HepG2 (cell line): ENCODE data around the gene COX4I1. TPM values are rescaled to one million over a fixed set of nuclear protein-coding genes. Genes with fewer than 3 reads are reported as not detected.
"Not testable (repeated sequence)": the region's sequence is repeated elsewhere in the genome, so short reads cannot be mapped to it uniquely, and the experiment has no call there.

ENCODE experiments used
- ATAC-seq: fragments of 200-7000 bp; cut with Tn5 transposase; 3 replicates; pipeline ENCODE4 v1.9.1; 2020; ENCODE audit warnings: mild to moderate bottlenecking, moderate library complexity
- BruUV-seq: library from RNA; stranded (reverse); fragments of 400-500 nt; replicated peaks from 2 replicates; lab custom pipeline; 2021; lab: Mats Ljungman, UMichigan
- CTCF ChIA-PET: fragments of 300-600 bp; formaldehyde crosslinking; extraction: SDS; loops from one replicate; lab custom pipeline; 2021; ENCODE audit warnings: low total read pairs, inconsistent platforms, low intra/inter-chr PET ratio; lab: Yijun Ruan, JAX
- POLR2A ChIA-PET: fragments of 350-600 bp; sonication (Branson Sonifier 250); formaldehyde crosslinking; loops from one replicate; lab custom pipeline; 2020; ENCODE audit warnings: antibody characterized with exemption, inconsistent platforms; lab: Yijun Ruan, JAX
- DNase-seq: peaks from one replicate; pipeline ENCODE4 v3.0.0-alpha.2; 2015; ENCODE audit warnings: low spot score
- FAIRE-seq: peaks from 3 replicates; lab custom pipeline; 2011; peaks lifted over from hg19 to GRCh38; lab: Jason Lieb, UNC
- H2AFZ ChIP-seq: one replicate; pipeline ENCODE4 v1.6.1; 2011; ENCODE audit warnings: low read length, inconsistent platforms
- H3K27ac ChIP-seq: fragments of 300-600 bp; 3 replicates; pipeline ENCODE4 v1.8.0; 2011; ENCODE audit warnings: mixed run types, mild to moderate bottlenecking, mixed read lengths, low read length, inconsistent platforms; ENCODE audit not compliant: insufficient read depth; ENCODE audit errors: extremely low read length
- H3K27me3 ChIP-seq, 2 experiments: fragments of 200-600 bp in 1 of 2; 2 replicates in 1 of 2; 3 replicates in 1 of 2; pipeline versions ENCODE4 v1.6.0 to v1.8.0; 2011; ENCODE audit warnings: low read length in 2 of 2, mild to moderate bottlenecking in 2 of 2, moderate library complexity in 2 of 2, inconsistent platforms in 1 of 2; ENCODE audit not compliant: insufficient read depth in 2 of 2, control insufficient read depth in 1 of 2
- H3K36me3 ChIP-seq, 2 experiments: fragments of 200-600 bp in 1 of 2; replicated peaks in 1 of 2; 2 replicates in 1 of 2; 3 replicates in 1 of 2; pipeline versions ENCODE4 v1.5.1 to v1.8.0; 2011; ENCODE audit warnings: low read length in 2 of 2, inconsistent platforms in 1 of 2; ENCODE audit not compliant: insufficient read depth in 2 of 2, control insufficient read depth in 1 of 2
- H3K4me1 ChIP-seq: 2 replicates; pipeline ENCODE4 v1.5.1; 2012; ENCODE audit warnings: low read length, inconsistent platforms; ENCODE audit not compliant: insufficient read depth
- H3K4me2 ChIP-seq: 2 replicates; pipeline ENCODE4 v1.6.0; 2011; ENCODE audit warnings: low read depth, low read length, inconsistent platforms
- H3K4me3 ChIP-seq, 3 experiments: fragments of 200-600 bp in 1 of 3; sonication (generic), shearing (Covaris generic) in 1 of 3; replicated peaks in 1 of 3; 2 replicates each; pipeline ENCODE4 v1.5.1; 2011 to 2016; ENCODE audit warnings: low read length in 3 of 3, inconsistent platforms in 2 of 3, low read depth in 2 of 3, mild to moderate bottlenecking in 2 of 3, control low read depth in 1 of 3, mixed read lengths in 1 of 3; ENCODE audit not compliant: insufficient read depth in 1 of 3
- H3K79me2 ChIP-seq: one replicate; pipeline ENCODE4 v1.6.1; 2011; ENCODE audit warnings: low read length, inconsistent platforms; ENCODE audit not compliant: insufficient read depth
- H3K9ac ChIP-seq: 2 replicates; pipeline ENCODE4 v1.6.0; 2011; ENCODE audit warnings: mild to moderate bottlenecking, low read depth, low read length, inconsistent platforms; ENCODE audit not compliant: insufficient read depth
- H3K9me3 ChIP-seq: 2 replicates; pipeline ENCODE4 v1.5.1; 2012; ENCODE audit warnings: mild to moderate bottlenecking, low read length
- H4K20me1 ChIP-seq: 2 replicates; pipeline ENCODE4 v1.6.0; 2011; ENCODE audit warnings: inconsistent platforms, mild to moderate bottlenecking, low read length, moderate library complexity; ENCODE audit not compliant: insufficient read depth
- CCAR2 ChIP-seq: fragments of 200-400 bp; formaldehyde crosslinking; optimal IDR thresholded peaks from 2 replicates; pipeline ENCODE3; 2018; ENCODE audit warnings: low read depth, mild to moderate bottlenecking, low read length, moderate library complexity
- FOXC1 ChIP-seq: sonication (generic); formaldehyde crosslinking; IDR thresholded peaks from 2 replicates; pipeline ENCODE4 v1.8.0; 2022; ENCODE audit warnings: mild to moderate bottlenecking, missing genetic modification reagents, borderline replicate concordance
- GATAD1 ChIP-seq: IDR thresholded peaks from 2 replicates; pipeline ENCODE4 v1.6.1; 2016; ENCODE audit warnings: missing genetic modification reagents, missing compliant biosample characterization
- HNF4A ChIP-seq: sonication (generic); formaldehyde crosslinking; IDR thresholded peaks from 2 replicates; pipeline ENCODE4 v1.4.0; 2020; ENCODE audit warnings: missing genetic modification reagents
- SPEN ChIP-seq: sonication (generic); formaldehyde crosslinking; IDR thresholded peaks from 2 replicates; pipeline ENCODE4 v1.5.1; 2020; ENCODE audit warnings: low read depth, mild to moderate bottlenecking, missing genetic modification reagents
- U2AF1 ChIP-seq: fragments of 200-400 bp; formaldehyde crosslinking; optimal IDR thresholded peaks from 2 replicates; pipeline ENCODE3; 2017; ENCODE audit warnings: mild to moderate bottlenecking, low read depth, low read length
- ZC3H13 ChIP-seq: sonication (generic); formaldehyde crosslinking; IDR thresholded peaks from 2 replicates; pipeline ENCODE4 v1.8.1; 2023; ENCODE audit warnings: mild to moderate bottlenecking, missing genetic modification reagents, moderate library complexity
- ZNF20 ChIP-seq: sonication (generic); formaldehyde crosslinking; IDR thresholded peaks from 2 replicates; pipeline ENCODE4 v1.4.0; 2020; ENCODE audit warnings: mild to moderate bottlenecking, moderate library complexity, missing genetic modification reagents
- ZNF468 ChIP-seq: sonication (generic); formaldehyde crosslinking; IDR thresholded peaks from 2 replicates; pipeline ENCODE4 v1.8.0; 2022; ENCODE audit warnings: mild to moderate bottlenecking, moderate library complexity, missing genetic modification reagents
- ZNF496 ChIP-seq: sonication (generic); formaldehyde crosslinking; IDR thresholded peaks from 2 replicates; pipeline ENCODE4 v1.8.1; 2023; ENCODE audit warnings: mild to moderate bottlenecking, moderate library complexity, missing genetic modification reagents; ENCODE audit not compliant: insufficient replicate concordance
- ZNF607 ChIP-seq: sonication (generic); formaldehyde crosslinking; IDR thresholded peaks from 2 replicates; pipeline ENCODE4 v1.5.1; 2020; ENCODE audit warnings: missing genetic modification reagents, mild to moderate bottlenecking, borderline replicate concordance
- WGBS: methylation state at CpG from one replicate; pipeline ENCODE4 v1.1.6; 2017; ENCODE audit warnings: low lambda C conversion rate; 5-methylcytosine and 5-hydroxymethylcytosine counted together
- in situ Hi-C: cut with HindIII; loops from 2 replicates; pipeline ENCODE4 v1.10.0; 2017; ENCODE audit warnings: low pct_unique_long_range_greater_than_20kb; ENCODE audit not compliant: extremely low pct_ligation_motif_present
- intact Hi-C: fragments of 100-400 bp; cut with micrococcal nuclease; formaldehyde crosslinking; loops from one replicate; pipeline ENCODE4 v1.10.0; 2022; ENCODE audit not compliant: unreplicated experiment
- polyA plus RNA-seq, 8 experiments: library from polyadenylated mRNA; depleted of rRNA in 3 of 8; stranded (reverse) in 7 of 8; unstranded in 1 of 8; fragments of >200 nt; fragmentation: Illumina TruSeq in 4 of 8; extraction: Trizol in 4 of 8; gene quantifications; 2 replicates each; pipeline versions ENCODE4 v1.2.1 to v1.2.3, GENCODE V29; 2011 to 2016; ENCODE audit warnings: low read depth in 4 of 8, missing spikeins in 1 of 8, mixed read lengths in 1 of 8; ENCODE audit not compliant: insufficient read depth in 1 of 8
- total RNA-seq, 5 experiments: library from RNA; depleted of rRNA; stranded (reverse); fragments of >200 nt; fragmentation: Illumina TruSeq; extraction: Trizol; gene quantifications; 2 replicates each; pipeline ENCODE4 v1.2.3, GENCODE V29; 2016; ENCODE audit warnings: low read depth in 1 of 5
- TF ChIP-seq, protein P1 (sequence below): IDR thresholded peaks from 2 replicates; pipeline ENCODE4 v1.6.1; 2016; ENCODE audit warnings: low read depth, borderline replicate concordance
- TF ChIP-seq, protein P2 (sequence below): sonication (generic); formaldehyde crosslinking; IDR thresholded peaks from 2 replicates; pipeline ENCODE4 v1.4.0; 2020; ENCODE audit warnings: missing genetic modification reagents, borderline replicate concordance

The COX4I1 gene
- total and polyA plus RNA-seq, 2 of the 13 experiments (the other 11 are each of a cell fraction or from before 2014, with no cell fraction given): 658 to 902 TPM

DNA sequence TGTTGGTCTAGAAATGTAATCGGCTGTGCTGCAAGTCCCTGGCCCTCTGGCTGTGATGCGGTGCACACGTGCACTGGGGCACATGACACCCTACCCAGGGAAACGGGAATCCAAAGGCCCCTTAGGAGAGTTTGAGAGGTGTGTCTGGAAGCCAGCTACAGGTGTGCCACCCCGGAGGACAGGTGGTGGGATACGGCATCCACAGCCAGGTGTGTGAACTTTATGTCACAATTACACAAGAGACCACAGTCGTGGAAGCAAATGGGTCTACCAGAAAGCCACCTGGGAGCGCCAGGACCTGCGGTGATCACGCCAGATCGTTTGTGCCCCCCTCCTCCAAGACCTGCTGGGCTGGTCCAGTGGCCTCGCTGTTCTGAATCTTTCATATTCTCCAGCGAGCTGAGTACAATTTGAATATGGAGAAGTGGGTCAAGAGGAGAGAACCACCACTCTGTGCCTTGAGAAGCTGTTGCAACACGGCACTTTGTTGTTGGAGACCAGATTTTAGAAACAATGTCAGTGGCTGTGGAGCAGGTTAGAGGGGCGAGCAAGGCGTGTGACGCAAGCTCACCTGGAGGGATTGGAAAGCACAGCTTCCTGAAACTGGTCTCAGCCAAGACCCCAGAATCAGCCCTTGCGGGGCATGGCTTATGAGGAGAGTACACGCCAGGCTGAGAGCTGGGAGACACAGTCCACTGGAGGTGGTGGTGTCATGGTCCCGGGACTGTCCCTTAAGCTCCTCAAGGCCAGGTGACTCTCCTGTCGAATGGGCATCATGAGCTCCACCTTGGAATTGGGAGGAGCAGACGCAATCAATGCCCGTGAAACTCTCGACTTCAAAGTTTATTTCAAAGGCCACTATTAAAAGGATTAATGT lies 37.4 kb downstream of the COX4I1 start:
- H3K27ac ChIP-seq: no peak overlapping the region
- intact Hi-C loops: no loop called here
- no peak for TF ChIP-seq ZNF607 (CRISPR knock-in tag)
- no peak for TF ChIP-seq CCAR2
- no peak for TF ChIP-seq SPEN (CRISPR knock-in tag)
- no peak for TF ChIP-seq ZNF468 (CRISPR knock-in tag)
- no peak for TF ChIP-seq ZNF20 (CRISPR knock-in tag)
- TF ChIP-seq, protein P1, sequence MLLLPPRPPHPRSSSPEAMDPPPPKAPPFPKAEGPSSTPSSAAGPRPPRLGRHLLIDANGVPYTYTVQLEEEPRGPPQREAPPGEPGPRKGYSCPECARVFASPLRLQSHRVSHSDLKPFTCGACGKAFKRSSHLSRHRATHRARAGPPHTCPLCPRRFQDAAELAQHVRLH: no peak
- TF ChIP-seq FOXC1 (CRISPR knock-in tag): no peak
- TF ChIP-seq, protein P2, sequence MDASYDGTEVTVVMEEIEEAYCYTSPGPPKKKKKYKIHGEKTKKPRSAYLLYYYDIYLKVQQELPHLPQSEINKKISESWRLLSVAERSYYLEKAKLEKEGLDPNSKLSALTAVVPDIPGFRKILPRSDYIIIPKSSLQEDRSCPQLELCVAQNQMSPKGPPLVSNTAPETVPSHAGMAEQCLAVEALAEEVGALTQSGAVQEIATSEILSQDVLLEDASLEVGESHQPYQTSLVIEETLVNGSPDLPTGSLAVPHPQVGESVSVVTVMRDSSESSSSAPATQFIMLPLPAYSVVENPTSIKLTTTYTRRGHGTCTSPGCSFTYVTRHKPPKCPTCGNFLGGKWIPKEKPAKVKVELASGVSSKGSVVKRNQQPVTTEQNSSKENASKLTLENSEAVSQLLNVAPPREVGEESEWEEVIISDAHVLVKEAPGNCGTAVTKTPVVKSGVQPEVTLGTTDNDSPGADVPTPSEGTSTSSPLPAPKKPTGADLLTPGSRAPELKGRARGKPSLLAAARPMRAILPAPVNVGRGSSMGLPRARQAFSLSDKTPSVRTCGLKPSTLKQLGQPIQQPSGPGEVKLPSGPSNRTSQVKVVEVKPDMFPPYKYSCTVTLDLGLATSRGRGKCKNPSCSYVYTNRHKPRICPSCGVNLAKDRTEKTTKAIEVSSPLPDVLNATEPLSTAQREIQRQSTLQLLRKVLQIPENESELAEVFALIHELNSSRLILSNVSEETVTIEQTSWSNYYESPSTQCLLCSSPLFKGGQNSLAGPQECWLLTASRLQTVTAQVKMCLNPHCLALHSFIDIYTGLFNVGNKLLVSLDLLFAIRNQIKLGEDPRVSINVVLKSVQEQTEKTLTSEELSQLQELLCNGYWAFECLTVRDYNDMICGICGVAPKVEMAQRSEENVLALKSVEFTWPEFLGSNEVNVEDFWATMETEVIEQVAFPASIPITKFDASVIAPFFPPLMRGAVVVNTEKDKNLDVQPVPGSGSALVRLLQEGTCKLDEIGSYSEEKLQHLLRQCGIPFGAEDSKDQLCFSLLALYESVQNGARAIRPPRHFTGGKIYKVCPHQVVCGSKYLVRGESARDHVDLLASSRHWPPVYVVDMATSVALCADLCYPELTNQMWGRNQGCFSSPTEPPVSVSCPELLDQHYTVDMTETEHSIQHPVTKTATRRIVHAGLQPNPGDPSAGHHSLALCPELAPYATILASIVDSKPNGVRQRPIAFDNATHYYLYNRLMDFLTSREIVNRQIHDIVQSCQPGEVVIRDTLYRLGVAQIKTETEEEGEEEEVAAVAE (CRISPR knock-in tag): no peak
- no peak for TF ChIP-seq GATAD1 (CRISPR knock-in tag)
- no peak for TF ChIP-seq ZC3H13 (CRISPR knock-in tag)
- TF ChIP-seq ZNF496 (CRISPR knock-in tag): no peak
- TF ChIP-seq U2AF1: no peak
- no peak for TF ChIP-seq HNF4A (CRISPR knock-in tag)
- no peak for DNase-seq
- no peak overlapping the region for H3K4me2 ChIP-seq
- CTCF ChIA-PET: no interaction called here
- BruUV-seq: no TSS peak
- POLR2A ChIA-PET: no interaction called here
- H3K4me3 ChIP-seq: no peak overlapping the region
- peaks cover 14 to 54% of the 10 kb centered on the region in 2 experiments; a peak in 4 of 5 replicates for H3K27me3 ChIP-seq
- in situ Hi-C loops: no loop called here
- H3K36me3 ChIP-seq: no peaks in the 10 kb centered on the region
- H4K20me1 ChIP-seq: no peaks in the 10 kb centered on the region
- FAIRE-seq: no peak
- H3K9me3 ChIP-seq: no peaks in the 10 kb centered on the region
- no peak for ATAC-seq
- H2AFZ ChIP-seq: no peak overlapping the region
- no peaks in the 10 kb centered on the region for H3K4me1 ChIP-seq
- WGBS: 37% methylated on average over 24 of the region's 24 CpGs
- no peak overlapping the region for H3K9ac ChIP-seq
- H3K79me2 ChIP-seq: no peaks in the 10 kb centered on the region

DNA sequence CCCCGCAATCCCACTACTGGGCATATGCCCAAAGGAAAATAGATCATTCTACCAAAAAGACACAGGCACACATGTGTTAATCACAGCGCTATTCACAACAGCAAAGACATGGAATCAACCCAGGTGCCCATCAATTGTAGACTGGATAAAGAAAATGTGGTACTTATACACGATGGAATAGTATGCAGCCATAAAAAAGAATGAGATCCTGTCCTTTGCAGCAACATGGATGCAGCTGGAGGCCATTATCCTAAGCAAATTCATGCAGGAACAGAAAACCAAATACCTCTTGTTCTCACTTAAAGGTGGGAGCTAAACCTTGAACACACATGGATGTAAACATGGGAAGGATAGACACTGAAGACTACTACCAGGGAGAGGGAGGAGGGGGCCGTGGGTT lies 38.2 kb downstream of the COX4I1 start:
- in situ Hi-C loops, FAIRE-seq, DNase-seq, H3K9me3 ChIP-seq, CTCF ChIA-PET, H3K4me2 ChIP-seq, H3K4me3 ChIP-seq, H2AFZ ChIP-seq, intact Hi-C loops, H3K4me1 ChIP-seq, BruUV-seq, H3K27ac ChIP-seq, H3K9ac ChIP-seq, ATAC-seq, H4K20me1 ChIP-seq, H3K36me3 ChIP-seq, POLR2A ChIA-PET, H3K79me2 ChIP-seq: not testable (repeated sequence)
- 30% methylated on average over 4 of the region's 4 CpGs for WGBS
- peaks cover 14 to 54% of the 10 kb centered on the region in 2 experiments; a peak in 4 of 5 replicates for H3K27me3 ChIP-seq
